GM12801 (cell line): Measurements from ENCODE around the gene FHAD1.

ENCODE experiments used
- CTCF ChIP-seq: IDR thresholded peaks from one replicate; pipeline ENCODE4 v1.5.1; 2011; ENCODE audit warnings: control low read depth; ENCODE audit not compliant: insufficient read length; ENCODE audit errors: extremely low read depth

FHAD1 gene

GRCh38 chr1:15390667-15391066, 143.6 kb downstream of the FHAD1 start:
- no peak for TF ChIP-seq CTCF

- TF ChIP-seq CTCF: no peak
Observed at GRCh38 chr1:15391366-15391765, 144.3 kb downstream of the FHAD1 start.

GRCh38 chr1:15393475-15394257, 146.6 kb downstream of the FHAD1 start:
- no peak for TF ChIP-seq CTCF

- no peak for TF ChIP-seq CTCF
Observed at GRCh38 chr1:15394258-15394690, 147.3 kb downstream of the FHAD1 start.

GRCh38 chr1:15397236-15397635, 150.2 kb downstream of the FHAD1 start:
- no peak for TF ChIP-seq CTCF

GRCh38 chr1:15399710-15400109, 152.7 kb downstream of the FHAD1 start:
- no peak for TF ChIP-seq CTCF

- no peak for TF ChIP-seq CTCF
Observed at GRCh38 chr1:15400627-15401026, 153.6 kb downstream of the FHAD1 start.
